Natural killer cell treated with Interleukin-12 subunit alpha and Interleukin-12 subunit beta and Interleukin-15 and Interleukin-18, amount 100 ng/mL, for 72 hours (primary cell): ENCODE measurements around the gene RXRA. TPM values are rescaled to one million over a fixed set of nuclear protein-coding genes. Genes with fewer than 3 reads are reported as not detected.

Experiments
- ATAC-seq, 2 donors: fragments of 150-1000 bp; cut with Tn5 transposase in 1 of 2; sonication (Bioruptor Pico), chemical (Tn5 transposase) in 1 of 2; 2 replicates each; pipeline ENCODE4 v1.10.0; 2021
- DNase-seq: peaks from one replicate; pipeline ENCODE4 v3.0.0; 2022; ENCODE audit warnings: low spot score
- H3K27ac Mint-ChIP-seq, 2 donors: 1 replicate in 1 of 2; 2 replicates in 1 of 2; pipeline ENCODE4 v1.8.0; 2022; ENCODE audit warnings: mixed read lengths in 2 of 2, mild to moderate bottlenecking in 1 of 2, moderate library complexity in 1 of 2
- H3K27me3 Mint-ChIP-seq, 2 donors: 1 replicate in 1 of 2; 2 replicates in 1 of 2; pipeline ENCODE4 v1.8.0; 2022; ENCODE audit warnings: mixed read lengths in 2 of 2
- H3K36me3 Mint-ChIP-seq: one replicate; pipeline ENCODE4 v1.8.0; 2022; ENCODE audit warnings: mixed read lengths
- H3K4me1 Mint-ChIP-seq, 2 donors: 1 replicate in 1 of 2; 2 replicates in 1 of 2; pipeline ENCODE4 v1.8.0; 2022; ENCODE audit warnings: low read depth in 2 of 2, mixed read lengths in 2 of 2, mild to moderate bottlenecking in 1 of 2
- H3K4me3 Mint-ChIP-seq: one replicate; pipeline ENCODE4 v1.8.0; 2022; ENCODE audit warnings: mixed read lengths
- H3K9me3 Mint-ChIP-seq: 2 replicates; pipeline ENCODE4 v1.8.0; 2022; ENCODE audit warnings: mixed read lengths
- total RNA-seq, 2 donors: library from RNA; stranded (reverse); gene quantifications; one replicate each; pipeline ENCODE4 v1.2.3, GENCODE V29; 2022

RXRA gene
- total RNA-seq, 2 donors from 2014 or later, result 3.8 to 4.9 TPM

GRCh38 chr9:134346840-134347583 is 20.8 kb downstream of the RXRA start:
- DNase-seq, result no peak
- Mint-ChIP-seq H3K4me1 (peaks cover 5 to 16% of the 10 kb centered on the region in 2 donors), H3K4me3 (no peak overlapping the region), H3K27me3 (no peaks in the 10 kb centered on the region), H3K36me3 (no peaks in the 10 kb centered on the region), H3K9me3 (no peaks in the 10 kb centered on the region), H3K27ac (no peak overlapping the region)
- no peak for ATAC-seq

DNA sequence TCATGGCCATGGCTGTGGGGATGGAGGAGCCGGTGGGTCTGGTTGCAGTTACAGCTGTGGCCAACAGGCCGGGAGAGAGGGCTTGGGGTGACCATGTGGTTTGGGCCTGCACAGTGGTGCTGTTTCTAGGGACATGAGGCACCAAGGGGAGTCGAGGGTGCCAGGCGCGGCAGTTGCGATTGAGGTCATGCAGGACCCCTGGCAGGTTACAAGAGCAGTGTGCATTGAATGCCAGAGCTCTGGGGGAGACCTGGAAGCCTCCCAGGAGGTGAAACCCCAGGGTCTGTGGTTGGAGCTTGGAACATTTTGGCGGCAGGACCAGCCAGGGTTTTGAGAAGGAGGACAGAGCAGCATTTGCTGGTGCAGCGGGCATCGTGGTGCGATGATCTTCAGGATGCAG is 21.7 kb downstream of the RXRA start:
- Mint-ChIP-seq H3K4me1 (peaks cover 5 to 13% of the 10 kb centered on the region in 2 donors), H3K27me3 (no peaks in the 10 kb centered on the region), H3K9me3 (no peaks in the 10 kb centered on the region), H3K36me3 (no peaks in the 10 kb centered on the region), H3K4me3 (no peak overlapping the region), H3K27ac (no peak overlapping the region)
- DNase-seq, result no peak
- no peak for ATAC-seq

GRCh38 chr9:134348404-134349155 is 22.3 kb downstream of the RXRA start:
- no peaks in the 10 kb centered on the region for H3K36me3 Mint-ChIP-seq
- DNase-seq (no peak), ATAC-seq (no peak)
- H3K9me3 Mint-ChIP-seq, result no peaks in the 10 kb centered on the region
- peaks cover 0 to 8% of the 10 kb centered on the region in 2 donors for H3K4me1 Mint-ChIP-seq
- H3K27me3 Mint-ChIP-seq, result no peaks in the 10 kb centered on the region
- H3K4me3 Mint-ChIP-seq, result no peak overlapping the region
- H3K27ac Mint-ChIP-seq, result no peak overlapping the region

DNA sequence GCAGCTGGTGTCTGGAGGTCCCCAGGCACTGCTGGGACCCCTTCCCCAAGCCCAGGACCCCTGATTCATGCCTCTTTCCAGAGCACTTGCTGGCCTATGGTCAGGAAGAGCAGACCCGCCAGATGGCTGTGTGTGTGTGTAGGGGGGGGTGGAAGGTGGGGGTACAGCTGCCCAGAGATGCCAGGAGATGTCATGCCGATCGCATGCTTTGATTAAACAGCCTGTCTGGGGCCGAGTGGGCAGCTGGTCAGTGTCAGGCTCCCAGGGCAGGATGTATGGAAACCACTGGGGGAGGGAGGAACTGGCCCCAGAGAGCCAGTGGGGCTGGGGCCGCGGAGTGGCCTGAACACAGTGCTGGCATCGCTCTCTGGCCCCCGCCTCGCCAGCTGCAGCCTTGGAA is 23.7 kb downstream of the RXRA start:
- H3K27me3 Mint-ChIP-seq, result no peaks in the 10 kb centered on the region
- H3K4me1 Mint-ChIP-seq, result no peaks in the 10 kb centered on the region
- no peak overlapping the region for H3K27ac Mint-ChIP-seq
- no peak for DNase-seq
- H3K36me3 Mint-ChIP-seq, result no peaks in the 10 kb centered on the region
- H3K9me3 Mint-ChIP-seq, result no peaks in the 10 kb centered on the region
- no peak for ATAC-seq
- no peak overlapping the region for H3K4me3 Mint-ChIP-seq

- H3K9me3 Mint-ChIP-seq, result no peaks in the 10 kb centered on the region
- no peak for ATAC-seq
- H3K36me3 Mint-ChIP-seq, result no peaks in the 10 kb centered on the region
- H3K4me1 Mint-ChIP-seq, result no peaks in the 10 kb centered on the region
- no peak overlapping the region for H3K27ac Mint-ChIP-seq
- no peaks in the 10 kb centered on the region for H3K27me3 Mint-ChIP-seq
- DNase-seq, result no peak
- no peak overlapping the region for H3K4me3 Mint-ChIP-seq
Measured at GRCh38 chr9:134350416-134350994, 24.2 kb downstream of the RXRA start.

DNA sequence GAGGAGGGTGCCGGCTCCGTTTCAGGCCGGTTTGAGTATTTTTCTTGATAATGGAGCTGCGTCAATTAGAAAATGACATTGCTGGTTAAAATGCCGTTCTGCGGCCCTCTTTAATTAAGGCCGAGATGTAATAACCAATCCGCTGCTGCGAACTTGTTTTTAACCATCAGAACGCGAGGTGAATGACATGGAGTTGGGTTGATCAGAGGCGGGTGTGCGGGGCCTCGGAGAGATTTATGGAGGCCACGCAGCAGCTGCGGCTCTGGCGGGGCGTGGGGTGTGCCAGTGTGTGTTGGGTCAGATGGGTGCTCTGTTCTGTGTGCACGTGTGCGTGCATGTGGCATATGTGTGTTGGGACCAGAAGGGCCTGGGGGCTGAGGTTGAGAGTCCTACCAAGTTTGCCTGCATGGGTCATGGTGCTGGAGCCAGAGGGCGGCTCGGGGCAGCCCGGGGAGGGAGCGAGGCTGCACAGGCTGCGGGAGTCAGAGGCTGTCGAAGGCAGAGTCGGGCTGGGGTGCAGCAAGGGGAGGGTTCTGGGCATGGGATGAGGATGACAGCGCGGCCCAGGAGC is 25.4 kb downstream of the RXRA start:
- no peak for DNase-seq

GRCh38 chr9:134352247-134352933 is 26.1 kb downstream of the RXRA start:
- Mint-ChIP-seq H3K9me3 (no peaks in the 10 kb centered on the region), H3K27ac (no peak overlapping the region), H3K4me3 (no peak overlapping the region), H3K4me1 (no peaks in the 10 kb centered on the region), H3K36me3 (no peaks in the 10 kb centered on the region), H3K27me3 (no peaks in the 10 kb centered on the region)
- ATAC-seq (no peak), DNase-seq (no peak)

More for the DNA sequence above, 25.4 kb downstream of the RXRA start:
- Mint-ChIP-seq H3K27ac (no peak overlapping the region), H3K27me3 (no peaks in the 10 kb centered on the region), H3K4me1 (no peaks in the 10 kb centered on the region), H3K4me3 (no peak overlapping the region), H3K36me3 (no peaks in the 10 kb centered on the region), H3K9me3 (no peaks in the 10 kb centered on the region)
- no peak for ATAC-seq

DNA sequence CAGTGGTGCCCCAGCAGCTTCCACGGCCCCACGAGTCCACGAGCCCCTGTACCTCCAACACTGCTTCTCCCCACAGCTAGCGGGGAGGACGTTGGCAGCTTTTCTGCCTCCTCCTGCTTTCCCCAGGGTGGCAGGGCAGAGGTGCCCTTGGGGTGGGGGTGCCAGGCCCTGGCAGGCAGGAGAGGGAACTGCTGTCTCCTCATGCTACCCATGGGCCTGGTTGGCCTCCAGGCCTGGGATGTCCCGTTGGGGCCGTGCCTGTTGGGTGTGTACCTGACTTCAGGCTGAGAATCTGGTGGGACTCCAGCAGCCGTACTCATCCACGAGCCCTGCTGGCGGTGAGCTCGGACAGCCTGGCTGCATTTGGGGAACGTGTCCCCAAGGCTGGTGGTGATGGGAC is 27.3 kb downstream of the RXRA start:
- ATAC-seq, result no peak
- Mint-ChIP-seq H3K4me3 (no peak overlapping the region), H3K9me3 (no peaks in the 10 kb centered on the region)

GRCh38 chr9:134355158-134355557 is 28.9 kb downstream of the RXRA start:
- Mint-ChIP-seq H3K4me3 (no peak overlapping the region), H3K36me3 (no peaks in the 10 kb centered on the region), H3K27me3 (no peaks in the 10 kb centered on the region), H3K4me1 (peaks cover 0 to 2% of the 10 kb centered on the region in 2 donors), H3K27ac (no peak overlapping the region), H3K9me3 (no peaks in the 10 kb centered on the region)
- ATAC-seq, result no peak
- DNase-seq, result no peak

More for the DNA sequence above, 27.3 kb downstream of the RXRA start:
- peaks cover 0 to 2% of the 10 kb centered on the region in 2 donors for H3K4me1 Mint-ChIP-seq
- H3K27me3 Mint-ChIP-seq, result no peaks in the 10 kb centered on the region
- no peaks in the 10 kb centered on the region for H3K36me3 Mint-ChIP-seq
- no peak for DNase-seq
- no peak overlapping the region for H3K27ac Mint-ChIP-seq

DNA sequence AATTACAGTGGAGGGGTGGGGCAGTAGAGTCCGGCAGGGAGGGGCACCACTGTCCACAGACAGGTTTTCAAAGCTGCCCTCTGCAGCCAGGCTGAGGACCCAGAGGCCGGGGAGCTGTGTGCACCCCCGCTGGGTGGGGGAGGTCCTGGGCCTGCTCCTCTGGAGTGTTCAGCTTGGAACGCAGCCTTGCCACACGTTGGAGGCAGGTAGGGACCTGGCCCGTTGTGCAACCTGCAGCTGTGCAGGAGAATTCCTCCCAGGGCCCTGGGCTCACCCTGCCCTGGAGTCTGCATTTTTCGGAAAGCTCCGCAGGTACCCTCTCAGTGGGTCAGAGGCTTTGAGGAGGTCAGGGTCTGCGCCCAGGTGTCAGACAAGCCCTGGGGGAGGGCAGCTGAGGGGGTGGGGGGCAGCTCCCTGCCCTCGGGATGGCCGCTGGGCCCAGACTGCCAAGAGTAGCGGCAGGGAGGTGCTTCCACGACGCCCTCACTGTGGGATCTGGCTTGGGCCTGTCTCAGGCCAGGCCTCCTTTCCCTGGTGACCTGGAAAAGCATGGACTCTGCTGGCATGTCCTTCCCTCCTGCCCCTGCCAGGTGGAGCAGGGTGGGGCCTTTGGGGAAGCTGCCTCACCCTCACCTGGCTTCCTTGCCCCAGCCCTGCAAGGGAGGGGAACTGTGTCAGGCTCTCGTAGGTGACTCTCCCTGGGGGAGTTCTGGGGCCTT is 29.5 kb downstream of the RXRA start:
- H3K36me3 Mint-ChIP-seq, result no peaks in the 10 kb centered on the region
- ATAC-seq (no peak), DNase-seq (no peak)
- no peak overlapping the region for H3K4me3 Mint-ChIP-seq
- no peaks in the 10 kb centered on the region for H3K27me3 Mint-ChIP-seq
- H3K4me1 Mint-ChIP-seq, result peaks cover 0 to 2% of the 10 kb centered on the region in 2 donors
- no peak overlapping the region for H3K27ac Mint-ChIP-seq
- no peaks in the 10 kb centered on the region for H3K9me3 Mint-ChIP-seq

DNA sequence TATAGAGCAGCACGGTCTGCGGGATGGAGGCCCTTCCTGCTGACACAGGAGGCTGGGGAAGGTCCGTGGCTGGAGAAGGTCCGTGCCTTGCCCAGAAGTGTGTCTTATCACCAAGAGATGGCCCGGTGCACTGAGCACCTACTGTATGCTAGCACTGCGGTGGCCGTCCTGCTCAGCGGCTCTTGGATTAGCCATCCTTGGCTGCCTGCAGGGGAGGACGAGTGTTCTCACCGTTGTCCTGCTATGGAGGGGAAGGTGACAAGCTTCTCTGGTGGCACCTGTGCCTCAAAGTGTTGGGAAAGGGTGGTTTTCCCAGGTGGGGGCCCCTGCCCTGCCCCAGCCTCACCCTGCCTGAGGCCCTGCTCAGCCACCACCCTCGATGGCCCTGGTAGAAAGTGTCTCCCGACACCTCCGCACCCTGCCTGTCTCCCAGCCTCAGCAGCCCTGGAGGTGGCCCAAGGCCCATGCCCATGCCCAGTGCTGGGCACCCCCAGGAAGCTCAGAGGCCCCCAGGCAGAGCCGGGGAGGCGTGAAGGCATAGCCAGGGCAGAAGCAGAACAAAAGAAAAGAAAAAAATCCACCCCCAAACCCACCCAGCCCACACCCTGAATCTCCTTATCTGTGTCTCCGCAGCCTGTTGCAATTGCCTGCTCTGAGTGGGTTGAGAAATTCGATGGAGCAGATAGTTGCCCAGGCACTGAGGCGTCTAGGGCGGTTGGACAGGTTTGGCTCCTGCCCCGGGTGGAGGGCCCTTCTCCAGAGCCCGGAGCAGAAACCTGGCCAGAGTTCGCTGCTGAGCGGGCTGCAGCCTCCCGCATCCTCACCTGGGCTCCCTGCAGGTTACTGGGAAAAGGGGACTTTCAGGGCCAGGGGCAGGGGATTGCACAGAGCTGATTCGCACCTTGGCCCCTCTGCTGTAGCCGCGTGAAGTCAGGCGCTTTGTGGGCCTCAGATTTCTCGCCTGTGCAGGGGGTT is 30.5 kb downstream of the RXRA start:
- Mint-ChIP-seq H3K36me3 (no peaks in the 10 kb centered on the region), H3K27ac (no peak overlapping the region), H3K4me1 (peaks cover 0 to 2% of the 10 kb centered on the region in 2 donors), H3K4me3 (no peak overlapping the region), H3K9me3 (no peaks in the 10 kb centered on the region), H3K27me3 (no peaks in the 10 kb centered on the region)
- DNase-seq (no peak), ATAC-seq (peak in 1 of 2 donors; percentile 12)

DNA sequence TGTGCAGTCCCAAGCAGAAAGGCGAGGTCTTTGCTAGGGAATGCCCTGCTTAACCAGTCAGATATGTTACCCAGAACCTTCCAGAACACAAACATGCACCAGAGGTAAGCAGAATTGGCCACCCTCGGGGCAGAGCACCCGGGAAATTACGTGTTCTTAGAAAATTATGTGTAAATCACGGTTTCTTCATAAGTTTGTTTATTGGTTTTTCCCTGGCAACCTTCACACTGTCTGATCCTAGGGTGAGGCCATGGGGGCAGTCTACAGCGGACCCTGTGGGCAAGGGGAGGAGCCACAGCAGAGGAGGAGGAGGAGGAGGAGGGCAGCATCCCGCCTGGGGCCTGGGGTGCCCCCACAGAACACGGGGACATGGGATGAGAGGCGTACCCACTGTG is 31.4 kb downstream of the RXRA start:
- H3K36me3 Mint-ChIP-seq, result no peaks in the 10 kb centered on the region
- no peak for ATAC-seq
- no peaks in the 10 kb centered on the region for H3K27me3 Mint-ChIP-seq
- DNase-seq, result no peak
- no peak overlapping the region for H3K27ac Mint-ChIP-seq
- peaks cover 0 to 2% of the 10 kb centered on the region in 2 donors for H3K4me1 Mint-ChIP-seq
- no peaks in the 10 kb centered on the region for H3K9me3 Mint-ChIP-seq
- H3K4me3 Mint-ChIP-seq, result no peak overlapping the region
